ENCODE measurements around the gene STX8. TPM values are rescaled to one million over a fixed set of nuclear protein-coding genes. Genes with fewer than 3 reads are reported as not detected.

The STX8 gene
- 10 to 100 TPM; 51.9 to 56.1 TPM for total RNA-seq
- polyA plus RNA-seq (ENCODE audit: insufficient read length in 6 of 6) = 10 to 100 TPM; 52.3 to 63.4 (median 58.5) TPM
- long read RNA-seq, donor 1, transcript STX8-203 (2 exons, 372 nt) = minor isoform, 6 of 50 reads
- long read RNA-seq, donor 1, transcript STX8-201 (8 exons, 1,246 nt) = major isoform, 34 of 50 reads
- long read RNA-seq, donor 1, partial matches to known transcripts = 6 of 50 reads
- long read RNA-seq, donor 1, other reads (novel, unspliced or antisense) = 0 of 50 reads
- long read RNA-seq, donor 2, transcript STX8-201 (8 exons, 1,246 nt) = major isoform, 17 of 35 reads
- long read RNA-seq, donor 2, transcript STX8-203 (2 exons, 372 nt) = minor isoform, 5 of 35 reads
- long read RNA-seq, donor 2, partial matches to known transcripts = 10 of 35 reads
- long read RNA-seq, donor 2, other reads (novel, unspliced or antisense) = 0 of 35 reads
- long read RNA-seq, donor 3, transcript STX8-201 (8 exons, 1,246 nt) = major isoform, 20 of 33 reads
- long read RNA-seq, donor 3, transcript STX8-203 (2 exons, 372 nt) = minor isoform, 6 of 33 reads
- long read RNA-seq, donor 3, partial matches to known transcripts = 7 of 33 reads
- long read RNA-seq, donor 3, other reads (novel, unspliced or antisense) = 0 of 33 reads
- long read RNA-seq, donor 4, transcript STX8-201 (8 exons, 1,246 nt) = major isoform, 20 of 37 reads
- long read RNA-seq, donor 4, partial matches to known transcripts = 8 of 37 reads
- long read RNA-seq, donor 4, other reads (novel, unspliced or antisense) = 6 of 37 reads
- long read RNA-seq, donor 5, transcript STX8-201 (8 exons, 1,246 nt) = major isoform, 22 of 24 reads
- long read RNA-seq, donor 5, partial matches to known transcripts = 0 of 24 reads
- long read RNA-seq, donor 5, other reads (novel, unspliced or antisense) = 0 of 24 reads
- long read RNA-seq, donor 6, transcript STX8-203 (2 exons, 372 nt) = minor isoform, 7 of 42 reads
- long read RNA-seq, donor 6, transcript STX8-201 (8 exons, 1,246 nt) = major isoform, 28 of 42 reads
- long read RNA-seq, donor 6, partial matches to known transcripts = 7 of 42 reads
- long read RNA-seq, donor 6, other reads (novel, unspliced or antisense) = 0 of 42 reads
- long read RNA-seq, donor 7, transcript STX8-203 (2 exons, 372 nt) = minor isoform, 10 of 36 reads
- long read RNA-seq, donor 7, transcript STX8-201 (8 exons, 1,246 nt) = major isoform, 19 of 36 reads
- long read RNA-seq, donor 7, partial matches to known transcripts = 6 of 36 reads
- long read RNA-seq, donor 7, other reads (novel, unspliced or antisense) = 0 of 36 reads
- long read RNA-seq, donor 8, transcript STX8-201 (8 exons, 1,246 nt) = major isoform, 17 of 26 reads
- long read RNA-seq, donor 8, partial matches to known transcripts = 7 of 26 reads
- long read RNA-seq, donor 8, other reads (novel, unspliced or antisense) = 0 of 26 reads
- long read RNA-seq, donor 9 = 0 reads
- long read RNA-seq, donor 10, transcript STX8-201 (8 exons, 1,246 nt) = major isoform, 37 of 45 reads
- long read RNA-seq, donor 10, partial matches to known transcripts = 4 of 45 reads
- long read RNA-seq, donor 10, other reads (novel, unspliced or antisense) = 3 of 45 reads
- long read RNA-seq, donor 11 = 0 reads
- long read RNA-seq, donor 12, transcript STX8-203 (2 exons, 372 nt) = minor isoform, 5 of 20 reads
- long read RNA-seq, donor 12, transcript STX8-201 (8 exons, 1,246 nt) = major isoform, 14 of 20 reads
- long read RNA-seq, donor 12, partial matches to known transcripts = 0 of 20 reads
- long read RNA-seq, donor 12, other reads (novel, unspliced or antisense) = 0 of 20 reads

DNA sequence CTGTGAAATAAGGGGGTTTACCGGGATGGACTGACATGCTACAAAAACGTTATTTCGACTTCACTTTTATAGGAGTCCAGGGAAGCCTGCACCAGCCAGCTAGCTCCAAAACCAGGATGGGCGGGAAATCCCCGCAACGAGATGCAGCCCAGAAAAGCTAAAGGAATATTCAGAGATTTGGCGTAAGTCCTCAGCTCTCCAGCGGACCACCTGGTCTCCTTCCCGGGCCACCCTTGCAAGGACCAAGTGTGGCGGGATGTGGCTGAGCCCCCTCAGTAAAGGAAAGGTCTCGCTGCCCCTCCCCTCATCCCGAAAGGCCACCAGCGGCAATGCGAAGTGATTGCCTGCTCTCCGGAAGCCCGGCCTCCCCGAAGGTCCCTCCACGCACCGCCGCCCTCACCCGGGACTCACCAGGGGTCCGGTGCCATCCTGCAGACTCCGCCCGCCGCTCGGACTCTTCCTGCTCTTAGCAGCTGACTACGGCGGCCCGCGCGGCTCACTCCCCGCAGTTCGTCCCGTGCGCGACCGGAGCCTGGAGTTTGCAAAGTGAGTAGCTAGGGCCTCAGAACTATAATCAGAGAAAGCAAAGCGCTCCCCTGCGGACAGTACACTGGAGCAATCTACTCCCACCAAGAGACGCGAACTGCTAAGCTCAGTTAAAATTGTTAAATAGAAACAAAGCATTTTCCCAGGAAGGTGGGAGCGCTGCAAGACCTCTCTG is at the start of gene STX8:
TSS of gene STX8 (minus strand) at position 440 of the 721 bp plus-strand sequence. CDS start at position 428, 12 bp downstream.
- TF ChIP-seq, protein P1, sequence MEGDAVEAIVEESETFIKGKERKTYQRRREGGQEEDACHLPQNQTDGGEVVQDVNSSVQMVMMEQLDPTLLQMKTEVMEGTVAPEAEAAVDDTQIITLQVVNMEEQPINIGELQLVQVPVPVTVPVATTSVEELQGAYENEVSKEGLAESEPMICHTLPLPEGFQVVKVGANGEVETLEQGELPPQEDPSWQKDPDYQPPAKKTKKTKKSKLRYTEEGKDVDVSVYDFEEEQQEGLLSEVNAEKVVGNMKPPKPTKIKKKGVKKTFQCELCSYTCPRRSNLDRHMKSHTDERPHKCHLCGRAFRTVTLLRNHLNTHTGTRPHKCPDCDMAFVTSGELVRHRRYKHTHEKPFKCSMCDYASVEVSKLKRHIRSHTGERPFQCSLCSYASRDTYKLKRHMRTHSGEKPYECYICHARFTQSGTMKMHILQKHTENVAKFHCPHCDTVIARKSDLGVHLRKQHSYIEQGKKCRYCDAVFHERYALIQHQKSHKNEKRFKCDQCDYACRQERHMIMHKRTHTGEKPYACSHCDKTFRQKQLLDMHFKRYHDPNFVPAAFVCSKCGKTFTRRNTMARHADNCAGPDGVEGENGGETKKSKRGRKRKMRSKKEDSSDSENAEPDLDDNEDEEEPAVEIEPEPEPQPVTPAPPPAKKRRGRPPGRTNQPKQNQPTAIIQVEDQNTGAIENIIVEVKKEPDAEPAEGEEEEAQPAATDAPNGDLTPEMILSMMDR (IDR thresholded peaks at IDR 0.05) = no peak

DNA sequence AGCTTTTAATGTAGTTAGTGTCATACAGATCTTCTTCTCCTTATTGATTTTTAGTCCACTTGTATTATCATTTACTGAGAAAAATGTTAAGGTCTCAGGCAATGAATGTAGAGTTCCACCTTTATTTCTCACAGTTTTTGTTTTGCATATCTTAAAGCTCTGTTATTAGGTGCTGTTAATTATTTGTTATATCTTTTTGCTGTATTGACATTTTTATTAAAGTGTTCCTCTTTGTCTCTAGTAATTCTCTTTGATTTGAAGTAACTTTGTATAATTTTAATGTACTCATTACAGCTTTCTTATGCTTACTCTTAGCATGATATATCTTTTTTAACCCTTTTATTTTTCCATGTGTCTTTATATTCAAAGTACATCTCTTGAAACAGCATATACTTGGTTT is 47.3 kb upstream of the STX8 start:
- Histone ChIP-seq H3K4me1 (no peaks in the 10 kb centered on the region), H3K9me3 (peaks cover 0 to 36% of the 10 kb centered on the region in 2 donors), H3K27ac (no peak overlapping the region), H3K27me3 (no peaks in the 10 kb centered on the region), H3K4me3 (no peak overlapping the region), H3K36me3 (no peaks in the 10 kb centered on the region)
- intact Hi-C loops (cut with DNase I) = no loop called here
- TF ChIP-seq, protein P1 (IDR thresholded peaks at IDR 0.05) = no peak
- no peak for DNase-seq
- ATAC-seq = no peak

More for the DNA sequence above, at the start of gene STX8:
- Histone ChIP-seq H3K27ac (peak within 1 kb of the TSS in 1 of 2 donors; percentile 53), H3K9me3 (no peaks in the 10 kb centered on the region), H3K4me3 (peak within 1 kb of the TSS; percentile 91 to 93), H3K27me3 (no peaks in the 10 kb centered on the region), H3K36me3 (no peaks in the 10 kb centered on the region), H3K4me1 (peaks cover 14 to 28% of the 10 kb centered on the region in 2 donors)
- DNase-seq = peak; percentile 83 to 98 (median 89)
- peak; percentile 94 for ATAC-seq
- intact Hi-C loops (cut with DNase I) = no loop called here

DNA sequence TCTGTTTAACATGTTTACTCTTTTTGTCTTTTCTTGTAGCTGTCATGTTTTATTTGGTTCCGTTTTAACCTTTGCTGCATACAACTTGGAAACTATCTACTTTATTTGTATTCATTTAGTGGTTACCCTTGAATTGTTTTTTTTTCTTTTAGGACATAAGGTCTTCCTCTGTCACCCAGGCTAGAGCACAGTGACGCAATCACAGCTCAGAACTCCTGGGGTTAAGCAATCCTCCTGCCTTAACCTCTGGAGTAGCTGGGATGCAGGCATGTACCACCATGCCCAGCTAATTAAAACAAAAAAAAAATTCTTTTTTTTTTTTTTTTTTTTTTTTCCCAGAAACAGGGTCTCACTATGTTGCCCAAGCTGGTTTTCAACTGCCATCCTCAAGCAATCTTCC is 39.9 kb upstream of the STX8 start:
- no peaks in the 10 kb centered on the region for H3K9me3 ChIP-seq
- H3K4me1 ChIP-seq = no peaks in the 10 kb centered on the region
- no peak for ATAC-seq
- TF ChIP-seq, protein P1 (IDR thresholded peaks at IDR 0.05) = no peak
- intact Hi-C loops (cut with DNase I) = no loop called here
- no peaks in the 10 kb centered on the region for H3K36me3 ChIP-seq
- no peaks in the 10 kb centered on the region for H3K27me3 ChIP-seq
- H3K4me3 ChIP-seq = no peak overlapping the region
- H3K27ac ChIP-seq = no peak overlapping the region
- DNase-seq = no peak

DNA sequence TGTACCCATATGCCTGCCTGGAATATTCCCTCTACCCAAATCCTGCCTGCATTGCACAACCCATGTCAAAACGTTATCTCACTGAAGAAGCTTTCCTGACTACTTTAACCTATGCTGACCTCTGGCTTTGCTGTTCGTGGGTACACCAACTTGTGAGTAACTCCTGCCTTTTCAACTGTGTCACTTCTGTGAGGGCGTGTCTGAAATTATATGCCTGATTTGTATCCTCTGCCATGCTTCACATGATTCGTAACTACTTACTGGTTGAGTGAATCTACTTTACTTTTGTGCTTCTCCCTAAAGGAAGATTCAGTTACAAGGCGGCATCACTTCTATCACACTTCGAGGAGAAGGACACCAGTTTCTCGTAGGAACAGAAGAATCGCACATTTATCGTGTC is 36.4 kb upstream of the STX8 start:
- intact Hi-C loops (cut with DNase I) = no loop called here
- DNase-seq (no peak), ATAC-seq (no peak)
- Histone ChIP-seq H3K36me3 (no peaks in the 10 kb centered on the region), H3K9me3 (no peaks in the 10 kb centered on the region), H3K4me1 (no peaks in the 10 kb centered on the region), H3K27ac (no peak overlapping the region), H3K4me3 (no peak overlapping the region), H3K27me3 (no peaks in the 10 kb centered on the region)
- TF ChIP-seq, protein P1 (IDR thresholded peaks at IDR 0.05) = no peak

Measured in left lung (tissue), 14 donors.